Activated naive CD4-positive, alpha-beta T cell treated with Interleukin-2 at 50 U/mL for 16 hours (primary cell): ENCODE data around the gene ADIPOR1.
A peak's percentile ranks its signal among the peaks of the same experiment; 100 is the strongest.
"Not testable (repeated sequence)": the region's sequence is repeated elsewhere in the genome, so short reads cannot be mapped to it uniquely, and the experiment has no call there.

Source experiments
- DNase-seq: peaks from one replicate; pipeline ENCODE4 v3.0.0-alpha.2; 2020

The ADIPOR1 gene, protein sequence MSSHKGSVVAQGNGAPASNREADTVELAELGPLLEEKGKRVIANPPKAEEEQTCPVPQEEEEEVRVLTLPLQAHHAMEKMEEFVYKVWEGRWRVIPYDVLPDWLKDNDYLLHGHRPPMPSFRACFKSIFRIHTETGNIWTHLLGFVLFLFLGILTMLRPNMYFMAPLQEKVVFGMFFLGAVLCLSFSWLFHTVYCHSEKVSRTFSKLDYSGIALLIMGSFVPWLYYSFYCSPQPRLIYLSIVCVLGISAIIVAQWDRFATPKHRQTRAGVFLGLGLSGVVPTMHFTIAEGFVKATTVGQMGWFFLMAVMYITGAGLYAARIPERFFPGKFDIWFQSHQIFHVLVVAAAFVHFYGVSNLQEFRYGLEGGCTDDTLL

DNA sequence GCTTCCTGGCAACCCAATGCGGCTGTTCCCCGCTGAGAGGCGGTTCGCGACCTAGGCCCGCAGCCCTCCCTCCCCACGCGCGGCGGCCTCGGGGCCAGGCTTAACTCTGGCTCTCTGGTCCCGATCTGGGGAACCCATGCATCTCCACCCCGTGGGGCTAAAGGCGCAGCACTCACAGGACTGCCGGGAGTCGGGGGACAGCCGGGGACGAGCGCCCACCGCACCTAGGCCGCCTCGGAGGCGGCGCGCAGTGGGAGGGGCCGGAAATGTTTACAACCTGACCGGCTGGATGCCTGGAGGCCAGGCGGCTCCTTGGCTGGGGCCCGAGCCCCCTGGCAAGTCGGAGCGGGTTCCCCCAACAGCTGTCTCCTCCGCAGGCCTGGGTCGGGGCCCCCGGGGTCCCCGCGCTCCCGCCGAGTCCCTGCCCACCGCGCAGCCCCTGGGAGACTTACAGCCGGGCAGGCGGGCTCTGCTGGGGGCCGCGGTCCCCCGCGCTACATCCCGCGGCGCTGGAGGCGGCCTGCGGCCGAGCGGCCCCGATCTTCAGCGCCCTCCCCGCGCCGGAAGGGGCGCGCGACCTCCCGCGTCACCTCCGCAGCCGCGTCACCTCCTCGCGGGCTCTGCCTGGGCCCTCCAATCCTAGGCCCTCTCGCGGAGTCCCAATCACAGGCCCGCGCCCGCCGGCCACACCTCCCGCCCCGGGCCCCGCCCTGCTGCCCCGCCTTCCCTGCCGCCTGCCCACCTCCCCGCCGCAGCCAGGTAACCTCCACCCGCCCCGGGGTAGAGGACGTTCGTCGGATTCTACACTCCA lies at the start of gene ADIPOR1:
ADIPOR1 (minus strand) TSS at position 580 of the 811 bp plus-strand sequence. CDS start 7,242 bp downstream, outside the sequence.
- DNase-seq = peak; percentile 95

DNA sequence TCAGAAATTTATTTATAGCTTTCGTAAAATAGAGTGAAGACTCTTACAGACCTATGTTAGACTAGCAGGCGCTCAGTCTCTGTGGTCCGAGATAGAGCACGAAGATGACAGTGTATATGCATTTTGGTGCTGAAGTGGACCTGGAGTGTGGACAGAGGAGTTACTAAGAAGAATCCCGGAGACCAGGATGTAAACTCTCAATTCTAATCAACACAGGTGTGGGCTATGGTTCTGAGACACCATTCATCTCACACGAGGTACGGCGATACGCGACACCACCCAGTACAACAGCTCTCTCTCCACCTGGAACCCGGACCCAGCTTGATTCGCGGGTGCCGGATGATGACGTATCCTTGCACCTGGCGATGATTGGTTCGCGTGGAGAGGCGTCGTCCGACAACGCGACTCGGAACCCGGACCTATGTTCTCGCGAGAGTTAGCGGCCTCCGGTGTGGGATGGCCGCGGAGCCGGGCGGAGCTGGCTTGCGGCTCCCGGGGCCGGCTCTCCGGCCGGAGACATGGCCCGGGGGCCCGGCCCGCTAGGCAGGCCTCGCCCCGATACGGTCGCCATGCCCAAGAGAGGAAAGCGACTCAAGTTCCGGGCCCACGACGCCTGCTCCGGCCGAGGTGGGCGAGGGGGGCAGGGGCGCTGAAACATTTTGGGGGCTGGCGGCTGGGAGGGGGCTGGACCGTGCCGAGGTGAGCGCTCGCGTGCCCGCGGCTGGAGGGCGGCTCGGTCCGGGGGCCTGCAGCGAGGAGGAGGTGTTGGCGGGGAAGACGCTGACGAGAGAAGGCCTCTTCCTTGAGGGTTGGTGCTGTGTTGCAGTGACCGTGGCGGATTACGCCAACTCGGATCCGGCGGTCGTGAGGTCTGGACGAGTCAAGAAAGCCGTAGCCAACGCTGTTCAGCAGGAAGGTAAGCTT lies 49.1 kb upstream of the ADIPOR1 start, which contains the start of gene TMEM183A:
TMEM183A (plus strand) TSS at position 427 of the 924 bp plus-strand sequence; CDS start at position 519, 92 bp downstream.
- DNase-seq = peak; percentile 95

DNA sequence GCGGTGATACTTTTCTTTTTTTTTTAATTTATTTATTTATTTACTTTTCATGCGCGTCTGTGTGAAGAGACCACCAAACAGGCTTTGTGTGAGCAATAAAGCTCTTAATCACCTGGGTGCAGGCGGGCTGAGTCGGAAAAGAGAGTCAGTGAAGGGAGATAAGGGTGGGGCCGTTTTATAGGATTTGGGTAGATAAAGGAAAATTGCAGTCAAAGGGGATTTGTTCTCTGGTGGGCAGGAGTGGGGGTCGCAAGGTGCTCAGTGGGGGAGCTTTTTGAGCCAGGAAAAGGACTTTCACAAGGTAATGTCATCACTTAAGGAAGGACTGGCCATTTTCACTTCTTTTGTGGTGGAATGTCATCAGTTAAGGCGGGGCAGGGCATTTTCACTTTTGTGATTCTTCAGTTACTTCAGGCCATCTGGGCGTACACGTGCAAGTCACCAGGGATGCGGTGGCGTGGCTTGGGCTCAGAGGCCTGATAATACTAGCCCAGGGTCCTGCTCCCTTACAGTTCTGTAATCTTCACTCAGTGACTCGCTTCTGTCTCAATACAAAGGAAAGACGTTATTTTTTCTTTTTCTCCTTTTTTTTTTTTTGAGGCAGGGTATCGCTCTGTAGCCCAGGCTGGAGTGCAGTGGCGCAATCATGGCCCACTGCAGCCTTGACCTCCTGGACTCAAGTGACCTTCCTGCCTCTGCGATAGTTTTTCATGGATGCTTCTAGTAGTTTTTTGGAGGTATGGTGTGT lies 47.5 kb upstream of the ADIPOR1 start:
- DNase-seq = not testable (repeated sequence)

DNA sequence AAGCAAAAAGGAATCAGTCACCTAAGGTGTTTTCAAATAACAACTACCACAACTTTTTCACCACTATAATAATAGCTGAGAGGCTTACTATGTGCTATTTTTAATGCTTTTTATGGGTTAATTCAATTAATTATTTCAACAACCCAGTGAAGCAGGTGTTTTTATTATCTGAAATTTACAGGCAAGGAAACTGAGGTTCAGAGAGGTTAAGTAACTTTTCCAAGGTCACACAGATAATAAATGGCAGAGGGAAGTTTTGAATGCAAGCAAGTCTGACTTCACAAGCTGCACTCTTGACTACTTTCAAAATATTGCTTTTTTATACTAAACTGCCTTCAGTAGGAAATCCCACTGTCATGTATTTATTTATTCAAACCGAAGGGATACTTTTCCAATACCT lies 44.8 kb upstream of the ADIPOR1 start:
- DNase-seq = no peak

DNA sequence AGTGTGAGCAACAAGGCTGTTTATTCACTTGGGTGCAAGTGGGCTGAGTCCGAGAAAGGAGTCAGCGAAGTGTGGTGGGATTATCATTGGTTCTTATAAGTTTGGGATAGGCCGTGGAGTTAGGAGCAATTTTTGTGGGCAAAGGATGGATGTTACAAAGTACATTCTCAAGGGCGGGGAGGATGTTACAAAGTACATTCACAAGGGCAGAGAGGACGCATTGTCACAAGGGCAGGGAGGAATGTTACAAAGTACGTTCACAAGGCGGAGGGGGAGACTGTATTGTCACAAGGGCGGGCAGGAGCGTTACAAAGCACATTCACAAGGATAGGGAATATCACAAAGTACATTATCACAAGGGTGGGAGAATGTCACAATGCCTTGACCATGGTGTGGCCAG lies 43.9 kb upstream of the ADIPOR1 start:
- no peak for DNase-seq

DNA sequence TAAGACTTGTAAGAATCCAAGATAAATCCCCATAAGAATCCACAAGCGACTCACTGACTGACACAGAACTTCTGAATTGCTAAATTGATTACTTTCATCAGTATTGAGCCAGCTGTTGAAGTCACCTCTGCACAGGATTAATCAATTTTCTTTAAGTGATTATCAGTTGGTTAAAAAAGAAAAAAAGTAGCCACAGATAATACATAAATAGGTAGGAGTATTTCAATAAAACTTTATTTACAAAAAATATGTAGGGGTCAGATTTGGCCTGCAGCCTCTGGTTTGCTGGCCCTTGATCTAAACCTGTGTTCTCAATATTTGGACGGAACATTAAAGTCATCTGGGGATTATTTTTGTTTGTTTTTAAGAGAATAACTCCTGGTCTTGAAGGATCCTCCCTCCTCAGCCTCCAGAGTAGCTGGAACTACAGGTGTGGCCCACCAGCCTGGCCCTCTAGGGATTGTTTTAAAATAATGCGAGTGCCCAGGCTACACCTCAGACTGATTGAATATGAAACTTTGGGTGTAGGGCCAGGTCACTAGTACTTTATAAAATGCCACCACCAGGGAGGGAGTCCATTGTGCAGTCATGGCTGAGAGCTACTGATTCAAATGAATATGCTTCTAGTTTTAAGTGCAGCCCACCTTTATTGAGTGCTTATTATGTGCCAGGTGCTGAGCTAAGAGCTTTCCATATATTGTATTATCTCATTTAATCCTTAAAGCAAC lies 42.3 kb upstream of the ADIPOR1 start:
- DNase-seq = no peak

DNA sequence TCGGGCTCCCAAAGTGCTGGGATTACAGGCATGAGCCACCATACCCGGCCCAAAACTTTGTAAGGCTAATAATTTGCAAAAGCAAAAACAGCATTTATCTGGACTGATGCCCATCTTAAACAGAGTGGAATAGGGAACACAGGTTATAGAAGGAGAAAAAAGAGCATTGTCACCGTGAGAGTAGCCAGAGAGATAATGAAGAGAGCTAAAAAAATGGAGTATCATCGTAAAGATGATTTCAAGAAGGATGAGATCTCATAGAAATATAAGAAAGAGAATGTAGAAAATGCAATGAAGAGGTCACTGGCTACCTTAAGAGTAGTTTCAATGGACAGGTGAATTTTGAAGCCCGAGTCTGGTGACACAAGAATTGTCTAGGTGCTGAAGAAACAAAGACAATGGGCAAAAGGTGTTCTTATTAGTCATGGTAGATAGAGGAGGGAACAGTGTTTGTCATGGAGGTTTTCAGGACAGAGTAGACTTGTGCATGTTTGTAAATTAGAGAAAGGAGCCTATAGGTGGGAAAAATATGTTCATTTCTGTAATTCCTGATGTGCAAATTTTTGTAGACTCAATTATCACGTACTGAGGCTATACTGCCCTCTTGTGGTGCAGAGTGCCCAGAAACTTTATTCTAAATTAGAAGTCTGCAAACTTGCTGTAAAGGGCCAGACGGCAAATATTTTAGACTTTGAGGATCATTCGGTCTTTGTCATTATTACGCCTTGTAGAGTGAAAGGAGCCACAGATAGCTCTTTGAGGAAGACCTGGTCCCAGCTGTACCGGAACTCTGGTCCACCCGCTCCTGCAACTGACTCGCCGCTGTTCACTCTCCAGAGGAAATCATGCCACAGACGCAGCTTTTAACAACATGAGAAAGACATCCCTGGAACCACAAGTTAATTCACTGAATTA lies 41.0 kb upstream of the ADIPOR1 start:
- DNase-seq = peak; percentile 58

DNA sequence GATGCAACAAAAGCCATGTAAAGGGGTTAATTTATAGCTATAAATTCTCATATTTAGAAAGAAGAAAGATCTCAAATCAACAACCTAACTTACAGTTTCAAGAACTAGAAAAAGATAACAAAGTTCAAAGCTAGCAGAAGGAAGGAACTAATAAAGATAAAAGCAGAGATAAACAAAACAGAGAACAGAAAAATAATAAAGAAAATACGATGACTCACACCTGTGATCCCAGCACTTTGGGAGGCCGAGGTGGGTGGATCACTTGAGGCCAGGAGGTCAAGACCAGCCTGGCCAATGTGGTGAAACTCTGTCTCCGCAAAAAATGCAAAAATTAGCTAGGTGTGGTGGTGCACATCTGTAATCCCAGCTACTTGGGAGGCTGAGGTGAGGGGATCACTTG lies 36.6 kb upstream of the ADIPOR1 start:
- DNase-seq = no peak

DNA sequence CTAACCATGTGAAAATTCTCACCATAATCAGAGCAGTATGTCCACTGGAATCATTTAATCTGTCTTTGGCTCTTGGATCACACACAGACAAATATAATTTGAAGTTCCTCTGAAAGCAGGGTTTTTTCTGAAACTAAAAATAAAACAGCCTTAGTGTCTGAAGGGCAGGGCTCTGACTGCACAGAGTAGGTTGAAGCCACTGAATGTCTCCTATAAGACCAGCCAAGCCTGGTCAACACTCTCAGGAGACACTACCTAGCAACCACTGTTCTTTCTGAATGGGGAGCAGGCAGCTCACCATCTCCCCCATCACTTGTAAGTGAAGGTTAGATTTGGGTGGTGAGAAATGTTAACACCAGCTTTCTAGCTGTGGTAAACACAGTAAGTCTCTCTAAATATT lies 33.0 kb upstream of the ADIPOR1 start:
- no peak for DNase-seq

DNA sequence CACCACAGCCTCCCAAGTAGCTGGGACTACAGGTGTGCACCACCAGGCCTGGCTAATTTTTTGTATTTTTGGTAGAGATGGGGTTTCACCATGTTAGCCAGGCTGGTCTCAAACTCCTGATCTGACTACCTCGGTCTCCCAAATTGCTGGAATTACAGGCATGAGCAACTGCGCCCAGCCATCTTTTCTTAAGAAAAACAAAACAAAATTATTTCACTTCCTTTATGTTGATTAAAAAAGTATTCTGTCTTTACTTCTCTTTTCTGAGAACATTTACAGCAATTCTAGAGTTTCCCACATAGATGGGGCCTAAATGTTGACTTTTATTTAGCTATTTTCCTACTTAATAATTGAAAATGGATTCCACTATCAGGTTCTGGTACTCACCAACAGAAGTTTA lies 31.8 kb upstream of the ADIPOR1 start:
- DNase-seq = no peak

DNA sequence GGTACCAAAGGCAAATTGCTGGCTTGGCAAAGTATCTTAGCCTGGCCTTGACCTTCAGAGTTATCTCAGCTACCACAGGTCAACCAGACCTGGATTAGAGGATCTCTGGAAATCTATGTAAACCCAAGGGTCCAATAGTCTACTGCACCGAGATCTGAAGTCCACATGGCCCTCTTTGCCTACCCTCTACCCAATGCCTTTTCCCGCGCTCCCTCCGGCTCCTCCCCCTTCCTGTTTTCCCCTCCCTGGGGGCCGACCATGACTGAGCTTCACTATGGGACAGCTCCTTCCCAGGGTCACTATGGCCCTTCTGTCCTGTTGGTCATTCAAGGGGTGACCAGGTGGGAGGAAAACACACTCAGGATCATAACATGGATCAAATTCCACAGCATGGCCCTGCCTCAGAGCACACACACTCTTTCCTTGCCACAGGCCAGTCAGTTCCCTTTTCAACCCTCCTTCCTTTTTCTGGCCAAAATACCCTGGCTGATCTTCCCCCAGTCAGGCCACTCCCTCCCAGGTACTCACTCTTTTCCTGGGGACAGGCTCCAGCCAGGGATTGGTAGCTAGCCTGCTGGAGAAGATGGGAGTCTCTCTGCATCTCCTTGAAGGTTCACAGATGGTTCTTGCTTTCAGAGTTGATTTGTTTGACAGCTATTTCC lies 29.9 kb upstream of the ADIPOR1 start:
- DNase-seq = no peak

DNA sequence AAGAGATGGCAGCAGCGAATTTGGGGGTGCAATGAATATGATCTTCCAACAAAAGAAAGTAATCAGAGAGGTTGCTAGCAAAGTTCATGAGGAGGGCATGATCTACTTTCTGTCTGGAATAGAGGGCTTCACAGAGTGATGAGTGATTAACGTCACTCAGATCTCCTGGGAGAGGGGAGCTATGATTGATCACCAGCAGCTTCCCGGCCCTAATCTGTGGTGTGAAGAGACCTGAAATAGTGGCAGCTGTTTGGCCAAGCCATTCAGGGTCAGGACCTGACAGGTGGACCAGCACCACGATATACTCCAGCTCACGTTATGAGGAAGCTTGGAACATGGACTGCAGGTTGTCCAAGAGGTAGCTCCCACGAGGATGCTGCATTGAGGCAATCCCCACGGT lies 29.1 kb upstream of the ADIPOR1 start:
- DNase-seq = no peak

DNA sequence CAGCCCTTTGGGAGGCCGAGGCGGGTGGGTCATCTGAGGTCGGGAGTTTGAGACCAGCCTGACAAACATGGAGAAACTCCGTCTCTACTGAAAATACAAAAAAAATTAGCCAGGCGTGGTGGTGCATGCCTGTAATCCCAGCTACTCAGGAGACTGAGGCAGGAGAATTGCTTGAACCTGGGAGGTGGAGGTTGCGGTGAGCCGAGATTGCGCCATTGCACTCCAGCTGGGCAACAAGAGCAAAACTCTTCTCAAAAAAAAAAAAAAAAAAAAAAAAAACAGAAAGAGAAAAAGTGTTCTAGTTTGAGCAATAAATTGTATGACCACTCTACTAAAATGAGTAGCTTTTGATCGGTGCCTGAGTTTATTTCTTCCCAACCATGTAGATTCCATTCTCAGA lies 28.0 kb upstream of the ADIPOR1 start:
- not testable (repeated sequence) for DNase-seq

DNA sequence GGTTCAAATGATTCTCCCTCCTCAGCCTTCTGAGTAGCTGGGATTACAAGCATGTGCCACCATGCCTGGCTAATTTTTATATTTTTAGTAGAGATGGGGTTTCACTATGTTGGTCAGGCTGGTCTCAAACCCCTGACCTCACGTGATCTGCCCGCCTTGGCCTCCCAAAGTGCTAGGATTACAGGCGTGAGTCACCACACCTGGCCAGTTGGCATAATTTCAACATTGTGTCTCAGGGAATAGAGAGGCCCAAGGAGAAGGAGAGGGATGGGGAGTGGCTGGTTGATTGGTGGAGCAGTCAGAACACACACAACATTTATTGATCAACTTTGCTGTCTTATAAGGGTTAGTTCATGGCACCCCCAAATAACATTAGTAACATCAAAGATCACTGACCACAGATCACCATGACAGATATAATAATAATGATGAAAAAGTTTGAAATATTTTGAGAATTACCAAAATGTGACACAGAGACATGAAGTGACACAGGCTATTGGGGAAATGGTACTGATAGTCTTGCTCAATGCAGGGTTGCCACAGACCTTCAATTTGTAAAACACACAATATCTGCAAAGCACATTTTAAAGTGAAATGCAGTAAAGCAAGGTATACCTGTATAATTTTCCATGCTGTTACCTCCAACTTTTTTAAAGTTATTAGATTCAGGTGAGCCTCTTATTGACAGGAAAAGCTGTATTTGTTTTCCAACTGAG lies 24.8 kb upstream of the ADIPOR1 start:
- no peak for DNase-seq

DNA sequence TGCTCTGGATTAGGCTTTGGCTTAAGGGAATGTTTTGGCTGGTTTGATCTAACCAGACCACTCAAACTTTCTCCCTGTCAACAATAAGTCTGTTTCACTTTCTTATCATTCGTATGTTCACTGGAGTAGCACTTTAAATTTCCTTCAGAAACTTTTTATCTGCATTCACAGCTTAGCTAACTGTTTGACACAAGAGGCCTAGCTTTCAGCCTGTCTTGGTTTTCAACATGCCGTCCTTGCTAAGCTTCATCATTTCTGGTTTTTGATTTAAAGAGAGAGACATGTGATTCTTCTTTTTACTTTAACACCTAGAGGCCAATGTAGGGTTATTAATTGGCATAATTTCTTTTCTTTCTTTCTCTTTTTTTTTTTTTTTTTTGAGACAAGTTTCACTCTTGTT lies 23.8 kb upstream of the ADIPOR1 start:
- DNase-seq = no peak

DNA sequence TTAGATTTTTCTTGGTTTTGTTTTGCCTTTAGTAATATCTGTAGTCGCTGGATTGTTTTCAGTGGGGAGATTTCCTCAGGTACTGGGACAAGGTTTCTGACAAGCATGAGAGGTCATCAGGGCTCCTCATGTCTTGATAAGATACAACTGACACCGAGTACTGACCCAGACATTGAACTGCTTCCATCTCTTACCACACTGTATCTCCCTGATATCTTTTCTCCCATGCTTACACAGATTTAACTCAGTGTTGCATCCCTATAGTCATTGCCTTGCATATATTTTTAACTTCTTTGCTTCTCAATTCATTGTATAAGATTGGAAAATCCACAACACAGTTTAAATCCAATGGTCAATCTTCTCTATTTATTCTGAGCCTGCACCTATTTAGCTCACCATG lies 21.3 kb upstream of the ADIPOR1 start:
- no peak for DNase-seq

DNA sequence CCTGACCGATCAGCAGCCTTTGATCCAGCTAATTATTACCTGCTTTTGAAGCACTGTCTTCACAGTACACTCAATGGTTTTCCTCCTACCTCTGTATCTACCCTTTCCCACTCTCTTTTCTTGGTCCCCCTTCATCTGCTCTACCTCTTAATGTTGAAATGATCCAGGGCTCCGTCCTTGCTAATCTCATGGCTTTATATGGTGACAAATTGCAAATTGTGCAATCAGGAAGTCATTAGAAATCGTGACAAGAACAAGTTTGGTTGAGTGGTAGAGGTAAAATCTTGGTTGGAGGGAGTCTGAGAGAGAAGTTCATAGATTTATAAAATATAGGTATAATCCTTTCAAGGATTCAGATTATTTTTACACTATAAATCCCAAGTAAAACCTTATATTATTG lies 18.5 kb upstream of the ADIPOR1 start:
- DNase-seq = no peak

DNA sequence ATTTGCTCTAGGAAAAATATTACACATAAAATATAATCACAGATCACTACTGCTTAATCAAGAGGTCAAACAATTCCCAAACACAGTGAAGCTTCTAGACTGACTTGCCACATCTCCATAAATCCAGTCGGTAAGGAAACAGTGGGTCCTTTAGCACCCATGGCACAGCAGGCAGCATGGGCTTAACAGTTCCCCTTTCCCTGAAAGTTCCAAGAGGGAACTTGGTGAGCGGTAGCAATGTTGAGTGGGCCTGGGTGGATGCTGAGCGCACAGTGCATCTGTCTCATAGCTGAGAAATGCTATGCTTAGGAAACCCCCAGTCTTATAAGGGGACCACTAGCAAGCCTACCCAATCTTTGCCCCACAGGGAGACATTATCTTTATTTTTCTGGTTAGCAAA lies 16.7 kb upstream of the ADIPOR1 start:
- DNase-seq = no peak

DNA sequence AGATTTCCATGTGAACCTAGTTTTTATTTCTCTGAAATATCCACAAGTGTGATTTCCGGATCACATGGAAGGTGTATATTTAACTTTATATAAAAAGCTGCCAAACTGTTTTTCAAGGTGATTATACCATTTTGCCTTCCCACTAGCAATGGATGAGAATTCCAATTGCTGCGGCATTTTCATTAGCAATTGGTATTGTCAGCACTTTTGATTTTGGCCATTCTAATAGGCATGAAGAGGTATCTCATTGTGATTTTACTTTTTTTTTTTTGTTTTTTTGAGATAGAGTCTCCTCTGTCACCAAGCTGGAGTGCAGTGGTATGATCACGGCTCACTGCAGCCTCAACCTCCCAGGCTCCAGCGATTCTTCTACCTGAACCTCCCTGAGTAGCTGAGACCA lies 13.9 kb upstream of the ADIPOR1 start:
- DNase-seq = no peak
